Measurements from ENCODE around the gene MAD1L1. TPM values are rescaled to one million over a fixed set of nuclear protein-coding genes. Genes with fewer than 3 reads are reported as not detected.

The MAD1L1 gene
- 13.1 to 26.9 TPM (median 24.3 TPM) in 5 replicates for total RNA-seq (2022; extraction: Qiagen RNA extraction; ENCODE audit: low read depth)

GRCh38 chr7:2232766-2233520 lies at the start of gene MAD1L1:
TSS of gene MAD1L1 (minus strand) at chr7:2232945. CDS start at chr7:2230133, 2,812 bp downstream.

GRCh38 chr7:2241580-2242540 lies 9.1 kb upstream of the MAD1L1 start, which contains the start of the genes MRM2 and NUDT1:
TSS of gene MRM2 (minus strand) at chr7:2242205. CDS start at chr7:2242169, 36 bp downstream.
TSS of gene NUDT1 (plus strand) at chr7:2242226. CDS start at chr7:2244575, 2,349 bp downstream.

Other genes starting within 250 kb of the MAD1L1 start
- gene MRM2, start 9.3 kb upstream of the MAD1L1 start, total RNA-seq (2022; extraction: Qiagen RNA extraction; ENCODE audit: low read depth), result 50.1 to 55.5 TPM (median 53.8 TPM) in 5 replicates
- 84.5 to 112 TPM (median 106 TPM) in 5 replicates for gene NUDT1, start 9.3 kb upstream of the MAD1L1 start, total RNA-seq (2022; extraction: Qiagen RNA extraction; ENCODE audit: low read depth)
- gene SNX8, start 81.5 kb upstream of the MAD1L1 start, total RNA-seq (2022; extraction: Qiagen RNA extraction; ENCODE audit: low read depth), result 40.8 to 76.4 TPM (median 64.0 TPM) in 5 replicates
- 228 to 271 TPM (median 238 TPM) in 5 replicates for gene EIF3B, start 121.9 kb upstream of the MAD1L1 start, total RNA-seq (2022; extraction: Qiagen RNA extraction; ENCODE audit: low read depth)
- gene CHST12, start 170.7 kb upstream of the MAD1L1 start, total RNA-seq (2022; extraction: Qiagen RNA extraction; ENCODE audit: low read depth), result 7.6 to 15.9 TPM (median 12.1 TPM) in 5 replicates
- gene GRIFIN, start 243.5 kb upstream of the MAD1L1 start, total RNA-seq (2022; extraction: Qiagen RNA extraction; ENCODE audit: low read depth), result not detected in 5 replicates